VCaP (cell line): ENCODE data around the gene ARNT2.
A peak's percentile ranks its signal among the peaks of the same experiment; 100 is the strongest.

Experiments
- H3K27ac ChIP-seq: fragments of 450-650 bp; 2 replicates; pipeline ENCODE4 v1.5.1; 2017
- CTCF ChIP-seq: fragments of 450-650 bp; conservative IDR thresholded peaks from 2 replicates; pipeline ENCODE4 v1.5.1; 2017; ENCODE audit warnings: mild to moderate bottlenecking, moderate library complexity

The ARNT2 gene

GRCh38 chr15:80550219-80550907, 146.2 kb downstream of the ARNT2 start:
- TF ChIP-seq CTCF = no peak

GRCh38 chr15:80550908-80551260, 146.7 kb downstream of the ARNT2 start:
- H3K27ac ChIP-seq = no peak overlapping the region
- no peak for TF ChIP-seq CTCF

More at GRCh38 chr15:80550219-80550907, 146.2 kb downstream of the ARNT2 start:
- no peak overlapping the region for H3K27ac ChIP-seq

GRCh38 chr15:80551348-80551747, 147.2 kb downstream of the ARNT2 start:
- no peak for TF ChIP-seq CTCF
- no peak overlapping the region for H3K27ac ChIP-seq

- H3K27ac ChIP-seq = peak overlapping the region; percentile 53
- no peak for TF ChIP-seq CTCF
These were observed 150.4 kb downstream of the ARNT2 start for GRCh38 chr15:80554560-80554959.

- no peak overlapping the region for H3K27ac ChIP-seq
- TF ChIP-seq CTCF = no peak
These were observed 152.6 kb downstream of the ARNT2 start for GRCh38 chr15:80556694-80557367.

- no peak for TF ChIP-seq CTCF
These were observed 153.5 kb downstream of the ARNT2 start for GRCh38 chr15:80557441-80558234.

GRCh38 chr15:80558631-80559319, 154.6 kb downstream of the ARNT2 start:
- no peak overlapping the region for H3K27ac ChIP-seq
- no peak for TF ChIP-seq CTCF

More at GRCh38 chr15:80557441-80558234, 153.5 kb downstream of the ARNT2 start:
- H3K27ac ChIP-seq = no peak overlapping the region
